Stimulated activated CD4-positive, alpha-beta T cell treated with anti-CD3 and anti-CD28 coated beads, Interleukin-4, amount 100 ng/mL, for 1 hour (primary cell): ENCODE measurements around the gene NASP.

Experiments
- DNase-seq: peaks from one replicate; pipeline ENCODE4 v3.0.0-alpha.2; 2020

The NASP gene

GRCh38 chr1:45621895-45622523 lies 38.2 kb downstream of the NASP start:
- no peak for DNase-seq

- no peak for DNase-seq
Observed at GRCh38 chr1:45622524-45623394, 38.9 kb downstream of the NASP start.

- DNase-seq, result no peak
Observed at GRCh38 chr1:45623972-45624371, 40.1 kb downstream of the NASP start, which contains the start of gene CCDC17. Gene CCDC17 (minus strand): TSS chr1:45624054. CDS start chr1:45623909, 145 bp downstream.

- no peak for DNase-seq
Observed at GRCh38 chr1:45629035-45629434, 45.2 kb downstream of the NASP start.

GRCh38 chr1:45630429-45630828 lies 46.6 kb downstream of the NASP start:
- DNase-seq, result no peak

GRCh38 chr1:45635211-45635610 lies 51.4 kb downstream of the NASP start:
- no peak for DNase-seq

- no peak for DNase-seq
Observed at GRCh38 chr1:45640293-45640692, 56.5 kb downstream of the NASP start.

- DNase-seq, result no peak
Observed at GRCh38 chr1:45643321-45643720, 59.5 kb downstream of the NASP start.

- no peak for DNase-seq
Observed at GRCh38 chr1:45643978-45644377, 60.1 kb downstream of the NASP start.

- no peak for DNase-seq
Observed at GRCh38 chr1:45644661-45645060, 60.8 kb downstream of the NASP start.

GRCh38 chr1:45647248-45648021 lies 63.6 kb downstream of the NASP start:
- no peak for DNase-seq

GRCh38 chr1:45654540-45655280 lies 70.9 kb downstream of the NASP start:
- DNase-seq, result no peak

GRCh38 chr1:45656573-45657226 lies 72.9 kb downstream of the NASP start:
- DNase-seq, result no peak

- no peak for DNase-seq
Observed at GRCh38 chr1:45658171-45658570, 74.3 kb downstream of the NASP start.

- DNase-seq, result no peak
Observed at GRCh38 chr1:45659222-45659621, 75.4 kb downstream of the NASP start.

GRCh38 chr1:45660336-45660735 lies 76.5 kb downstream of the NASP start:
- no peak for DNase-seq

- DNase-seq, result no peak
Observed at GRCh38 chr1:45666836-45667235, 83.0 kb downstream of the NASP start.

- no peak for DNase-seq
Observed at GRCh38 chr1:45667321-45668111, 83.7 kb downstream of the NASP start.
